Spleen (tissue), 7 donors: ENCODE data around the gene ZNF362.

Experiments
- CTCF ChIP-seq, 11 experiments: fragments of 200-600 bp in 7 of 11; fragments of 450-650 bp in 4 of 11; sonication (generic) in 4 of 11; IDR thresholded peaks in 8 of 11; conservative IDR thresholded peaks in 3 of 11; 1 replicate in 7 of 11; 2 replicates in 4 of 11; pipeline versions ENCODE4 v1.4.0 to v1.8.0; 2016 to 2021; ENCODE audit warnings: antibody characterized with exemption in 11 of 11, inconsistent platforms in 4 of 11, mild to moderate bottlenecking in 1 of 11
- POLR2A ChIP-seq, 3 donors: fragments of 450-650 bp; IDR thresholded peaks; one replicate each; pipeline ENCODE4 v1.5.1; 2017; ENCODE audit warnings: antibody characterized with exemption in 3 of 3, mild to moderate bottlenecking in 1 of 3
- donor health status: DM: no; HTN: no; CAD: no; lungs with moderate emphysema.
- donor health status: DM: no; HTN: no; CAD: no.
- donor health status: DM: no; HTN: no; CAD: no.

- TF ChIP-seq CTCF (IDR thresholded peaks at IDR 0.05 in 8 of 11, conservative IDR thresholded peaks at IDR 0.05 in 3 of 11) (no peak), POLR2A (IDR thresholded peaks at IDR 0.05) (no peak)
Observed at GRCh38 chr1:33270379-33270778, 14.1 kb downstream of the ZNF362 start.
